GM21381 (cell line): Measurements from ENCODE around the gene PRIM2.
"Not testable (repeated sequence)": the region's sequence is repeated elsewhere in the genome, so short reads cannot be mapped to it uniquely, and the experiment has no call there.

Experiments used
- ATAC-seq: cut with Tn5 transposase; IDR thresholded peaks from one replicate; pipeline ENCODE4 v1.9.1; 2021; ENCODE audit warnings: mild to moderate bottlenecking, moderate library complexity; ENCODE audit not compliant: unreplicated experiment

The PRIM2 gene

GRCh38 chr6:57307850-57308249 lies 9.6 kb upstream of the PRIM2 start:
- no peak for ATAC-seq

- ATAC-seq = not testable (repeated sequence)
These were observed 8.7 kb upstream of the PRIM2 start for GRCh38 chr6:57308755-57309154.

- not testable (repeated sequence) for ATAC-seq
These were observed 7.2 kb upstream of the PRIM2 start for GRCh38 chr6:57310095-57310816.

GRCh38 chr6:57310817-57311157 lies 6.6 kb upstream of the PRIM2 start:
- ATAC-seq = no peak

GRCh38 chr6:57311300-57312003 lies 6.0 kb upstream of the PRIM2 start:
- not testable (repeated sequence) for ATAC-seq

DNA sequence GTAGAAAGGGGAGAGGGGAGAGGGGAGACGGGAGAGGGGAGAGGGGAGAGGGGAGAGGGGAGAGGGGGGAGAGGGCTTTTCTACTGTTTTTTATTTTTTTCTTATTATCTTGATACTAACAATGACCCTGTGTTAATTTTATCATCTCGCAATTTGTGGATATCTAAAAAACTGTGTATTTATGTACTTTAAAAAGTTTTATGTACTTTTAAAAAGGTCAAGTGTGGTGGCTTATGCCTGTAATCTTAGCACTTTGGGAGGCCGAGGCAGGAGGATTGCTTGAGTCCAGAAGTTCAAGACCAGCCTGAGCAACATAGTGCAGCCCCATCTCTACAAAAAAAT lies 5.5 kb upstream of the PRIM2 start:
- no peak for ATAC-seq

GRCh38 chr6:57313009-57313408 lies 4.4 kb upstream of the PRIM2 start:
- ATAC-seq = no peak

DNA sequence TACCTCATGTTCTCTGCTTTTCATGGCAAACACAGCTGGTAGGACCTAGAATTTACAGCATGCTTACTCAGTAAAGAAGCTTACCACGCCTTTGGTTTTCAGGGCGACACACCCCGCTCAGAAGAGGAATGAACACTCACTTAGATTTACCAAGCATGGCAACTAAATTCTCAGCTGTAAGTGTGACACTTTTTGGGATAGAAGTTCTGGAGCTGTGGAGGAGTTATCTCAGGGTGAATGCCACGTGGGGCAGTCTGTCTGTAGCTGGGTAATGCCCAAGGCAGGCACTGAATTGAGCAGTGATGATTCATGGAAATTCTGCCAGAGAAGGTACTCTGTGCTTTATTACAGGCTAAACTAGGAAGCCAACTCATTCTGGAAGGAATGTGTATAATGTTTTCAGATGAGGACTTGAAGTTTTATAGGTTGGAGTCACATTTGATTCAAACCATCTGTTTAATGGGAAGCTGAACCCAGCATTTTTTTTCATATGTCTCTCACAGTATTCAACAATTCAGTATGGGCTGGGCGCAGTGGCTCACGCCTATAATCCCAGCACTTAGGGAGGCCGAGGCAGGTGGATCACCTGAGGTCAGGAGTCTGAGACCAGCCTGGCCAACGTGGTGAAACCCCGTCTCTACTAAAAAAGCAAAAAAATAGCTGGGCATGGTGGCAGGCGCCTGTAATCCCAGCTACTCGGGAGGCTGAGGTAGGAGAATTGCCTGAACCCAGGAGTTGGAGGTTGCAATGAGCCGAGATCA lies 3.5 kb upstream of the PRIM2 start:
- no peak for ATAC-seq

- ATAC-seq = no peak
These were observed 2.3 kb upstream of the PRIM2 start for GRCh38 chr6:57315111-57315510.

DNA sequence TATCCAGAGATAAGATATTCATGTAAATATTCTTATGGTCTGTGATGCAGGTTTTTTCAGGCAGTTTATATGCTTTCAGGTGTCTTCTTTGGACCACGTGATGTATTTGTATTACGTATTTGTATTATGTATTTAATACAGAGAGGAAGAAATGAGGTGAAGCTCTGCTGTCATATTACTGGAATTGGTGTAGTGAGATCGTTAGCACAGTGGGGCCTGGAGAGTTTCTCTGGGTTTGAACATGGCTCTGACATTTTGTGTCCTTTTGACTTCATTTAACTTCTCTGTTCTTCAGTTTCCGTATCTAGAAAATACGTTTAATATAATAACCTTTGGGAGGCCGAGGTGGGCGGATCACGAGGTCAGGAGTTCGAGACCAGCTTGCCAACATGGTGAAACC lies 1.6 kb upstream of the PRIM2 start:
- ATAC-seq = no peak

DNA sequence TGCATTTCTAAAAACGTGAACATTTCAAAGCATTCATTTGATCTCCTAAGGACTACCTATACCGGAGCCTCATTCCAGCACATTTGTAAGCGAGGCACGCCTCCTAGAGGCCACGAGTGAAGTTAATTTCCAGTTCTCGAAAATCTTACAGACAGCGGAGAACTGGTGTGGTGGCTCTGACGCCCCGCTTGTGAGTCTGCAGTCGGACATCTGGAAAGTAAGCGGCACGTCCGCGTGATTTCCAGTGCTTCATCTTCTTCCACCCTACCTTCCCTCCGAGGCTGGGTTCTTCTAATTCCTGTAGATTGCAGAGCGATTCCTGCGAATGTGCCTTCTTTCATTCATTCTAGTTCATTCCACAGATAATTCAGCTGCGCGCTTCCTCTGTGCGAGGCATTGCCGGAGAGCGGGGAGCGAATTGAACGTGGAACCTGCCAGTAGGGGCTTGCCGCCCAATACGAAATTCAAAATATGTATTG lies 810 bp upstream of the PRIM2 start:
- peak; percentile 88 for ATAC-seq

DNA sequence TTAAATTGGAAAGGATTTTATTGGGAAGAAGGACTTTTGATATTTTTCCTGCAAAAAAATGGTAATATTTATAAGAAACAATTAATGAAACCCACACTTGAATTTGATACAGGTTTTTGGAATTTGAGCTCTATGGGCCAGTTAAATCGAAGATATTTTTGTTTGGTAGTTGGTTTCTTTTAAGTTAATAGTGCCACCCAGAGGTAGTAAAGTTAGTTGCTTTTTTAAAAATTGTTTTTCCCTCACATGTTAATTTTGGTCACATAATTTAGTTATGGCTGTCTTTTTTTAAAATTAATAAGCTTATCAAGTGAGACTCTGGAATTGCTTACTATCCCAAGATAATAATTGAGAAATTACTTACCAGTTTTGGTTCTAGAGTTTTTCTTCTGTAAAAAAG lies 7.1 kb downstream of the PRIM2 start:
- no peak for ATAC-seq

DNA sequence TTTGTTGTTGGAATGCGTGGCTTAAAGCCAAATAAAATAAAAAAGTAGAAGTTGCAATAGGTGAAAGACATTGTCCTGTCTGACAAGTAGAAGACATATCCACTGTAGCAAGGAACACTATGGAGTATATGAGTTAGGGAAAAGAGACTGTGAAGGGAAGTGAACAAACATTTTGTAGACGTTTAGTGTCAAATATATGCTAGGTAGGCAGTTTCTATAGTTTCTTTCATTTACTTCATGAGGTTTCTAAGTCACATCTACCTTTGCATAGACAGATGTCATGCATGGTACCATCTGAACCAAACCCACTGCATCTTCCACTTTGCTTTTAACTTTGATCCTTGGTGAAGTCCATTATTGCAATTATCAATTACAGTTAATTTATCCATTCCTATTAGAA lies 9.9 kb downstream of the PRIM2 start:
- no peak for ATAC-seq

DNA sequence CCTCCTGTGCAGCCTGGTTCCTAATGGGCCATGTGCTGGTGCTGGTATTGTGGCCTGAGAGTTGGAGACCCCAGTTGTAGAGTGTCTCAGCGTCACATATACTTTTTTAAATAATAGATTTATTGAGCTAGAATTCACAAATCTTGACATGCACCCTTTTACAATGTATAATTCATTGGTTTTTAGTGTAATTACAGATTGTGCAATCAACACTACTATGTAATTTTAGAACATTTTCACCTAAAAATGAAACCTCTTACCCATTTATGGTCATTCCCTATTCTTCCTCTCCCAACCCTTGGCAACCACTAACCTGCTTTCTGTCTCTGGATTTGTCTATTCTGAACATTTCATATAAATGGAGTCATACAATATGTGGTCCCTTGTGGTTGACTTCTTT lies 10.6 kb downstream of the PRIM2 start:
- ATAC-seq = no peak

DNA sequence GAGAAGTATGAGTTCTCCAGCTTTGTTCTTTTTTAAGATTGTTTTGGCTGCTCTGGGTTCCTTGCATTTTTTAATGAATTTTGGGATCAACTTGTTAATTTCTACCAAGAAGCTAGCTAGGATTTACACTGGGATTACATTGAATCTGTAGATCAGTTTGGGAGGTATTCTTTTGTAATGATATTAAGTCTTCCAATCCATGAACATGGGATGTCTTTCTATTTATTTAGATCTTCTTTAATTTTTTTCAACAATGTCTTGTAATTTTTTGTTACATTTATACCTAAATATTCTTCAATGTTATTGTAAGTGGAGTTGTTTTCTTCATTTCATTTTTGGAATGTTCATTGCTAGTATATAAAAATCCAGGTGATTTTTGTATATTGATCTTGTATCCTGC lies 12.5 kb downstream of the PRIM2 start:
- no peak for ATAC-seq

DNA sequence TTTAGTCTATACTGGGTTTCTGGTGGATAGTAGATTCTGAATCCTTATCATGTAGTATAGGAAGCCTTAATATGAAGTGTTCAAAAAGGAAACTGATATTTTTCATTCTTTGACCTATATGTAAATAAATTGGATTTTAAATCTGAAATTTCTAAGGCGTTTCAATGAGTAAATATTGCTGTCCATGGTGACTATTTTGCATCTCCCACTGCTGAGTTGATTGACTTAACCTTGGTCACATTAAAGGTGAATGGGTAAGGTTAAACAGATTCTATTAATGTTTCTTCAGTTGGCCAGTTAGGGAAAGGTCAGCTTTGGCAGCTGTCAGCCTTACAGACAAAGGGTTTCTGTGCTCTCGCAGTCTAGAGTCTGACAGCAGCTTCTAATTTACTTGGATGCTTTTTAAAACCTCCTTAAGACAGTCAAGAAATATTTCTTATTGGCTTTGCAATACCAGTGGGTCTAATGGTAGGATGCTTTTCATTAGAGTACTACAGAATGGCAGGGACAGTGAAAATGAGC lies 24.8 kb downstream of the PRIM2 start:
- no peak for ATAC-seq

GRCh38 chr6:57343342-57343741 lies 25.9 kb downstream of the PRIM2 start:
- ATAC-seq = not testable (repeated sequence)

GRCh38 chr6:57346715-57347114 lies 29.3 kb downstream of the PRIM2 start:
- not testable (repeated sequence) for ATAC-seq

DNA sequence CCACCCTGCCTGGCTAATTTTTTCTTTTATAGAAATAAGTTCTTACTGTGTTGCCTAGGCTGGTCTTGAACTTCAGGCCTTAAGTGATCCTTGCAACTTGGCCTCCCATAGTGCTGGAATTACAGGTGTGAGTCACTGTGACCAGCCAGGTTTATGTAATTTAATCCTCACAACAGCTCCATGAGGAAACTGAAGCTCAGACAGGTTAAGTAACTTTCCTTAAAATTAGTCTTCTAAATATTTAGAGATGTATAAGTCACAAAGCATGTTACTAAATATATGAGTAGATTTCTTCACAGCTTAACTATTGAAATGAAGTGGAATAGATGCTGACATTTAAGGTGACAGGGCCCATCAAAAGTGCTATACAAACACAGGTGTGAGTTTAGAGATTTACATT lies 30.2 kb downstream of the PRIM2 start:
- not testable (repeated sequence) for ATAC-seq

GRCh38 chr6:57350443-57350842 lies 33.0 kb downstream of the PRIM2 start:
- not testable (repeated sequence) for ATAC-seq

- ATAC-seq = not testable (repeated sequence)
These were observed 35.2 kb downstream of the PRIM2 start for GRCh38 chr6:57352596-57352995.

GRCh38 chr6:57358319-57358718 lies 40.9 kb downstream of the PRIM2 start:
- ATAC-seq = not testable (repeated sequence)
